ENCODE measurements around the gene TLCD2. TPM values are rescaled to one million over a fixed set of nuclear protein-coding genes. Genes with fewer than 3 reads are reported as not detected.

Gene TLCD2
- total and polyA plus RNA-seq, 2 of the 13 experiments (the other 11 are each of a cell fraction or from before 2014, with no cell fraction given) = 0.90 to 1.1 TPM

GRCh38 chr17:1755252-1755826 is 45.2 kb upstream of the TLCD2 start (continued):
- 0 out of 2 replicates have a peak, but pooled peaks have one; percentile 33 for TF ChIP-seq ZNF766 (CRISPR knock-in tag; IDR thresholded peaks at IDR 0.05; ENCODE audit: borderline replicate concordance)
- TF ChIP-seq ZNF101 (CRISPR knock-in tag; IDR thresholded peaks at IDR 0.05; ENCODE audit: borderline replicate concordance, low read depth) = no peak
- TF ChIP-seq NONO (IDR thresholded peaks at IDR 0.05) = no peak
- TF ChIP-seq NONO (CRISPR knock-in tag; conservative IDR thresholded peaks at IDR 0.05) = peak; percentile 14
- TF ChIP-seq MAX (IDR thresholded peaks at IDR 0.05) = peak; percentile 11; the same call in 1 of the 2 replicates
- no peak for TF ChIP-seq NKX3-1 (CRISPR knock-in tag; IDR thresholded peaks at IDR 0.05)
- TF ChIP-seq ARID2 (CRISPR knock-in tag; IDR thresholded peaks at IDR 0.05; ENCODE audit: borderline replicate concordance) = no peak
- TF ChIP-seq FUBP1 (CRISPR knock-in tag; IDR thresholded peaks at IDR 0.05; ENCODE audit: borderline replicate concordance) = no peak
- TF ChIP-seq PHF21A (CRISPR knock-in tag; IDR thresholded peaks at IDR 0.05) = no peak
- no peak for TF ChIP-seq NRL (CRISPR knock-in tag; IDR thresholded peaks at IDR 0.05; ENCODE audit: borderline replicate concordance)
- peak; percentile 63; the same call in 1 of the 2 replicates for TF ChIP-seq ZNF512B (CRISPR knock-in tag; IDR thresholded peaks at IDR 0.05; ENCODE audit: borderline replicate concordance)
- no peak for TF ChIP-seq PLRG1 (conservative IDR thresholded peaks at IDR 0.05)
- TF ChIP-seq FOXC1 (CRISPR knock-in tag; IDR thresholded peaks at IDR 0.05; ENCODE audit: borderline replicate concordance) = 0 out of 2 replicates have a peak, but pooled peaks have one; percentile 17

All from HepG2 (cell line).